Mesendoderm (in vitro differentiated cells): ENCODE data around the gene LY86.

Experiments used
- DNase-seq: peaks from one replicate; pipeline ENCODE4 v3.0.0; 2013
- H2AK5ac ChIP-seq: 2 replicates; pipeline ENCODE4 v1.6.1; 2013; ENCODE audit warnings: low read length, inconsistent platforms
- H2BK120ac ChIP-seq: 2 replicates; pipeline ENCODE4 v1.6.1; 2013; ENCODE audit warnings: low read depth, mild to moderate bottlenecking, low read length, moderate library complexity, mixed read lengths
- H2BK15ac ChIP-seq: replicated peaks from 2 replicates; pipeline ENCODE4 v1.6.1; 2013; ENCODE audit warnings: low read depth, mild to moderate bottlenecking, moderate library complexity
- H2BK5ac ChIP-seq: 2 replicates; pipeline ENCODE4 v1.6.1; 2013; ENCODE audit warnings: low read length, inconsistent platforms
- H3K18ac ChIP-seq: 2 replicates; pipeline ENCODE4 v1.6.1; 2013; ENCODE audit warnings: mild to moderate bottlenecking, low read length, mixed read lengths
- H3K23ac ChIP-seq: one replicate; pipeline ENCODE4 v1.6.1; 2013; ENCODE audit warnings: low read length
- H3K27ac ChIP-seq: 2 replicates; pipeline ENCODE4 v1.5.1; 2013; ENCODE audit warnings: low read depth, mild to moderate bottlenecking, inconsistent platforms, low read length, moderate library complexity
- H3K27me3 ChIP-seq: 2 replicates; pipeline ENCODE4 v1.6.1; 2013; ENCODE audit warnings: low read length, control low read depth, mild to moderate bottlenecking, inconsistent platforms; ENCODE audit not compliant: insufficient read depth, poor library complexity
- H3K36me3 ChIP-seq: 2 replicates; pipeline ENCODE4 v1.6.1; 2013; ENCODE audit warnings: low read length, inconsistent platforms; ENCODE audit not compliant: control insufficient read depth, insufficient read depth
- H3K4ac ChIP-seq: one replicate; pipeline ENCODE4 v1.6.1; 2013; ENCODE audit warnings: low read depth, mild to moderate bottlenecking, low read length, moderate library complexity
- H3K4me1 ChIP-seq: 2 replicates; pipeline ENCODE4 v1.6.1; 2013; ENCODE audit warnings: low read depth, low read length, inconsistent platforms; ENCODE audit not compliant: control insufficient read depth
- H3K4me2 ChIP-seq: 2 replicates; pipeline ENCODE4 v1.6.1; 2013; ENCODE audit warnings: low read length
- H3K4me3 ChIP-seq: 2 replicates; pipeline ENCODE4 v1.5.1; 2013; ENCODE audit warnings: mild to moderate bottlenecking, low read length
- H3K56ac ChIP-seq: one replicate; pipeline ENCODE4 v1.6.1; 2013; ENCODE audit warnings: low read length
- H3K79me1 ChIP-seq: 2 replicates; pipeline ENCODE4 v1.6.1; 2013; ENCODE audit warnings: low read length, inconsistent platforms
- H3K79me2 ChIP-seq: 2 replicates; pipeline ENCODE4 v1.6.1; 2013; ENCODE audit warnings: mild to moderate bottlenecking, low read length; ENCODE audit not compliant: control insufficient read depth, insufficient read depth
- H3K9ac ChIP-seq: 2 replicates; pipeline ENCODE4 v1.6.1; 2013; ENCODE audit warnings: low read length, inconsistent platforms
- H4K5ac ChIP-seq: one replicate; pipeline ENCODE4 v1.6.1; 2013; ENCODE audit warnings: low read length
- H4K8ac ChIP-seq: one replicate; pipeline ENCODE4 v1.6.1; 2013; ENCODE audit warnings: low read depth, mild to moderate bottlenecking, control low read depth, low read length, moderate library complexity
- WGBS: extraction: QIAGEN DNeasy Blood & Tissue Kit; methylation state at CpG from one replicate; pipeline ENCODE4 v1.1.7; 2013; ENCODE audit warnings: low lambda C conversion rate, missing lambda C conversion rate; ENCODE audit not compliant: insufficient coverage; ENCODE audit errors: extremely low coverage; 5-methylcytosine and 5-hydroxymethylcytosine counted together

The LY86 gene

DNA sequence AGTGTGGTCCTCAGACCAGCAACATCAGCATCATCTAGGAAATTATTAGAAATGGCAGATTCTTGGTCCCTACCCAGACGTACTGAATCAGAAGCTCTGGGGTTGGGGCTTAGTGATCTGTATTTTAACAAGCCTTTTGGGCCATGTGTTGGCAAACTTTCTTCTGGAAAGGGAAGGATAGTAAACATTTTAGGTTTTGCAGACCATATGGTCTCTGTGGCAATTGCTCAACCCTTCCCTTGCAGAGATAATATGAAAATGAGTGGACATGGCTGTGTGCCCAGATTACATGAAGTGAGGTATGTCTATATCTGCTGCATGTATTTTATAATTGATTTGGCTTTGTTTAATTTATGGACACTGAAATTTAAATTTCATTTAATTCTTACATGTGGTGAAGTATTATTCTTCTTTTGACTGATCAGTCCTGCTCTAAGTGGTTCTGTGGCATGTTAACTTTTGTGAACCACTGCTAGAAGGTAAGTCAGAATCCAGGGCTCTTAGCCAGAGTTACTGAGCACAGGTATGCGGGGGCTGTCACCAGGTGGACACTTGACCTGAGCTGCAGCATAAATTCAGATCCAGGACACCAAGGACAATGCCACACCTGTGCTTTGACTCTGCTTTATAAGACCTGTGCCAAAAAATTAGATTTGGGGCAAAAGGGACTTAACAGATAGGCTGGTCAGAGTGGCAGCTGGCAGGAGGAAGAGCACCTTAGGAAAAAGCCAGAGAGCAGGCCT, 43.2 kb downstream of the LY86 start:
- Histone ChIP-seq H3K4me3 (no peak overlapping the region), H4K8ac (no peak overlapping the region), H2BK120ac (no peak overlapping the region), H3K79me2 (no peaks in the 10 kb centered on the region), H3K9ac (no peak overlapping the region), H3K4me2 (no peak overlapping the region), H3K56ac (no peak overlapping the region), H3K18ac (no peak overlapping the region), H3K4me1 (no peaks in the 10 kb centered on the region), H4K5ac (no peak overlapping the region), H3K23ac (no peak overlapping the region), H3K27me3 (no peaks in the 10 kb centered on the region), H2BK15ac (no peak overlapping the region), H3K36me3 (no peaks in the 10 kb centered on the region), H3K4ac (no peak overlapping the region), H2BK5ac (no peak overlapping the region), H3K79me1 (no peaks in the 10 kb centered on the region), H2AK5ac (no peak overlapping the region), H3K27ac (no peak overlapping the region)
- no peak for DNase-seq
- no CpG with 5 or more reads among the region's 2 CpGs for WGBS

DNA sequence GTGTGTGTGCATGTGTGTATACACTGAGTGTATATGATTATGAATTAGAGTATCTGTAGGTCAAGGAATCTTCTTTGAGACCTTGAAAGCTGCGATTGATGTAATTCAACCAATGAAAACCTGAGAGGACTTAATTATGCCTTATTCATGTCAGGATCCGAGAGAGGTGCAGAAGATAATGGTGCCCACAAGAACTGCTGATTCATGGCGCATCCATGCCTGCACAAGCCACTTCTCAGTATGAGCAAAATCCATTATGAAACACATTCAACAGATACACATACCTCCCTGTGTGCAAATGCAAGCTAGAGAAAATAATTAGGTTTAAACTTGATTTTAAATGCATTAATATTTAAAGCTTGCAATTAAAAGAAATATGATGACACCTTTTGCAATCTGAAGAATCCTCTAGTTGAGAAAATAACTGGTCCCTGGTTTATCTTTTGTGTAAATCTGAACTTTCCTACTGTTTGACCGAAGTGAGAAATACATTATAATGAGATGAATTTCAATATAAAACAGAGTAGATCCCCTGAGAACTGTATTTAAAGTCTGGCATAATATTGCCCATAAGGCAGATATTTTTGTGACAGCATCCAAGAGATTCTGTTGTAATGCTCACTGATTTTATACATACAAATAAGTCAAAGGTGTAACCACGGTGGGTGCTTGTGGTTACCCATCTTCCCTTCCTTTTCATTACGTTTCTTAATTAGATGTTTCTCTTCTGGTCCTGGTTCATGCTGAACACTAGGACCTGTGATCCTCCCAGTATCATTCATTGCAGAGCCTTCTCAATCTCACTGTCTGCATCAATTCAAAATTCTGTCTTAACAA, 45.6 kb downstream of the LY86 start:
- no CpG with 5 or more reads among the region's 6 CpGs for whole genome bisulfite sequencing

DNA sequence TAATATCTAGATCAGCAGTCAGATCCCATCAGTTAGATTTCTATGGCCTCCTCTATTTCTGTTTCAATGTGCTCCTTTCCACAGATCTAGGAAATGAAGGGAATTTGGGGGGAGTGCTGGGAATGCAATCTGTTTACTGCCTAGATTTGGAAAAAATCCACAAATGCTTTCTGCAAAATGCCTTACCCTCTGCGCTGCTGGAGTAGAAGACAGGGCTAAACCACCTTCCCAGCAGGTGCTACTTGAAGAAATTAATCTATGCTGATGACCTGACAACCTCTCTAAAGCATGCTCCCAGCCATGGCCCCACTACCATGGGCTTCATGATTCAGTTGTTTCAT, 46.2 kb downstream of the LY86 start:
- Histone ChIP-seq H3K4ac (no peak overlapping the region), H2BK120ac (no peak overlapping the region), H3K79me1 (no peaks in the 10 kb centered on the region), H4K8ac (no peak overlapping the region), H3K4me3 (no peak overlapping the region), H2BK5ac (no peak overlapping the region), H4K5ac (no peak overlapping the region), H3K4me2 (no peak overlapping the region), H3K4me1 (no peaks in the 10 kb centered on the region), H2AK5ac (no peak overlapping the region), H2BK15ac (no peak overlapping the region), H3K27ac (no peak overlapping the region), H3K9ac (no peak overlapping the region), H3K79me2 (no peaks in the 10 kb centered on the region), H3K56ac (no peak overlapping the region), H3K36me3 (no peaks in the 10 kb centered on the region), H3K27me3 (no peaks in the 10 kb centered on the region), H3K23ac (no peak overlapping the region), H3K18ac (no peak overlapping the region)
- WGBS, result no CpG with 5 or more reads among the region's 1 CpG
- DNase-seq, result no peak

More for the DNA sequence above, 45.6 kb downstream of the LY86 start:
- Histone ChIP-seq H3K79me2 (no peaks in the 10 kb centered on the region), H3K23ac (no peak overlapping the region), H3K27ac (no peak overlapping the region), H3K4ac (no peak overlapping the region), H3K4me1 (no peaks in the 10 kb centered on the region), H3K18ac (no peak overlapping the region), H2AK5ac (no peak overlapping the region), H3K79me1 (no peaks in the 10 kb centered on the region), H4K8ac (no peak overlapping the region), H3K4me3 (no peak overlapping the region), H2BK120ac (no peak overlapping the region), H3K36me3 (no peaks in the 10 kb centered on the region), H3K9ac (no peak overlapping the region), H4K5ac (no peak overlapping the region), H2BK15ac (no peak overlapping the region), H2BK5ac (no peak overlapping the region), H3K4me2 (no peak overlapping the region), H3K56ac (no peak overlapping the region), H3K27me3 (no peaks in the 10 kb centered on the region)
- no peak for DNase-seq

DNA sequence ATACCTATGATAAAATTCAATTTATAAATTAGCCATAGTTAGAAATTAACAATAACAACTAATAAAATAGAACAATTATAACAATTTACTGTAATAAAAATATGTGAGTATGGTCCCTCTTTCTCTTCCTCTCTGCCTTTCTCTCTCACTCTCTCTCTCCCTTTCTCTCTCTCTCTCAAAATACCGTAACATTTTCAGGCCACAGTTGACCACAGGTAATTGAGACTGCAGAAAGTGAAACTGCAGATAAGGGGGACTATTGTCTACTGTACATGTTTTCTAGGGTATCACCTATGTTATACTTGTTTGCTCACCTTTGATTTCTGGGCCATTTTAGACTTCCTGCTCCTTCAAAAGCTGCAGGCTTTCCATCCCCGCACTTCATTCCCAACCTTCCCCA, 46.8 kb downstream of the LY86 start:
- no CpG with 5 or more reads among the region's 2 CpGs for whole genome bisulfite sequencing
- Histone ChIP-seq H2BK120ac (no peak overlapping the region), H2BK5ac (no peak overlapping the region), H3K4me1 (no peaks in the 10 kb centered on the region), H2AK5ac (no peak overlapping the region), H3K27ac (no peak overlapping the region), H3K79me1 (no peaks in the 10 kb centered on the region), H3K27me3 (no peaks in the 10 kb centered on the region), H3K4me3 (no peak overlapping the region), H4K8ac (no peak overlapping the region), H3K79me2 (no peaks in the 10 kb centered on the region), H3K4ac (no peak overlapping the region), H3K36me3 (no peaks in the 10 kb centered on the region), H2BK15ac (no peak overlapping the region), H3K23ac (no peak overlapping the region), H3K9ac (no peak overlapping the region), H3K56ac (no peak overlapping the region), H3K18ac (no peak overlapping the region), H4K5ac (no peak overlapping the region), H3K4me2 (no peak overlapping the region)
- DNase-seq, result no peak

DNA sequence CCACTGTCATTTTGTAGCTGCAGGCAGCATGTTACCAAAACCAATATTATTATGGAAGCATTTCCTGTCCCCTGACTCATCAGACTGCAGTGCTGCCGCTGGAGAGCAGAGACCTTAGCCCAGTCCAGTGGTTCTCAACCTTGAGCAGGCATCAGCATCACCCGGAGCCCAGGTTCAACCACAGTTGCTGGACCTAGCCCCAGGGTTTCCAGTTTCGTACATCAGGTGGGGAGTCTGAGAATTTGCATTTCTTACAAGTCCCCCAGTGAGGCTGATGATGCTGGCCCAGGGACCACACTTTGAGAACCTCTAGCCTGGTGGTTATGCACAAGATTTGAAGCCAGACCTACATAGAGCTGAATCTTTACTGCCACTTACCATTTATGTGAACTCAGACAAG, 47.3 kb downstream of the LY86 start:
- no peak overlapping the region for H3K9ac ChIP-seq
- H4K8ac ChIP-seq, result no peak overlapping the region
- no peak overlapping the region for H2BK5ac ChIP-seq
- H3K27me3 ChIP-seq, result no peaks in the 10 kb centered on the region
- H3K56ac ChIP-seq, result no peak overlapping the region
- H2AK5ac ChIP-seq, result no peak overlapping the region
- H3K27ac ChIP-seq, result no peak overlapping the region
- no peaks in the 10 kb centered on the region for H3K36me3 ChIP-seq
- no peak overlapping the region for H2BK120ac ChIP-seq
- H3K23ac ChIP-seq, result no peak overlapping the region
- no peaks in the 10 kb centered on the region for H3K79me1 ChIP-seq
- no peak for DNase-seq
- no peak overlapping the region for H3K18ac ChIP-seq
- no peak overlapping the region for H4K5ac ChIP-seq
- H3K4ac ChIP-seq, result no peak overlapping the region
- H2BK15ac ChIP-seq, result no peak overlapping the region
- H3K79me2 ChIP-seq, result no peaks in the 10 kb centered on the region
- no peak overlapping the region for H3K4me3 ChIP-seq
- H3K4me1 ChIP-seq, result no peaks in the 10 kb centered on the region
- no peak overlapping the region for H3K4me2 ChIP-seq
- WGBS, result no CpG with 5 or more reads among the region's 3 CpGs
